Stimulated activated CD8-positive, alpha-beta memory T cell treated with anti-CD3 and anti-CD28 coated beads, Interleukin-7, amount 100 ng/mL, for 4 hours (primary cell): ENCODE data around the gene TSHB.

Experiments
- DNase-seq, 2 donors: peaks; one replicate each; pipeline ENCODE4 v3.0.0-alpha.2; 2020; ENCODE audit warnings: low read depth in 2 of 2

TSHB gene

GRCh38 chr1:115060501-115060900 lies 30.9 kb downstream of the TSHB start:
- DNase-seq, result no peak

- peak; percentile 87 to 88 for DNase-seq
Measured at GRCh38 chr1:115062542-115063004, 32.9 kb downstream of the TSHB start.

GRCh38 chr1:115063228-115063901 lies 33.7 kb downstream of the TSHB start:
- no peak for DNase-seq

GRCh38 chr1:115064461-115064860 lies 34.8 kb downstream of the TSHB start:
- no peak for DNase-seq

- DNase-seq, result no peak
Measured at GRCh38 chr1:115065021-115065420, 35.4 kb downstream of the TSHB start.

GRCh38 chr1:115067161-115067859 lies 37.7 kb downstream of the TSHB start:
- no peak for DNase-seq

- no peak for DNase-seq
Measured at GRCh38 chr1:115068826-115069585, 39.4 kb downstream of the TSHB start.

GRCh38 chr1:115069659-115070308 lies 40.2 kb downstream of the TSHB start:
- DNase-seq, result no peak

- no peak for DNase-seq
Measured at GRCh38 chr1:115071012-115071664, 41.5 kb downstream of the TSHB start.

- no peak for DNase-seq
Measured at GRCh38 chr1:115073298-115074087, 43.9 kb downstream of the TSHB start.

GRCh38 chr1:115074839-115075534 lies 45.4 kb downstream of the TSHB start:
- no peak for DNase-seq

GRCh38 chr1:115076384-115076915 lies 46.8 kb downstream of the TSHB start:
- no peak for DNase-seq

- DNase-seq, result no peak
Measured at GRCh38 chr1:115077286-115077983, 47.8 kb downstream of the TSHB start.

GRCh38 chr1:115077984-115078330 lies 48.3 kb downstream of the TSHB start:
- no peak for DNase-seq

- DNase-seq, result no peak
Measured at GRCh38 chr1:115078708-115079107, 49.1 kb downstream of the TSHB start.

GRCh38 chr1:115082949-115083348 lies 53.3 kb downstream of the TSHB start:
- no peak for DNase-seq
